Gastrocnemius medialis (tissue), 4 donors: ENCODE results near the gene TRMT44. TPM values are rescaled to one million over a fixed set of nuclear protein-coding genes. Genes with fewer than 3 reads are reported as not detected.

Experiments
- ATAC-seq, 2 donors: fragments of 150-250 bp; one replicate each; pipeline ENCODE4 v1.9.1; 2016
- DNase-seq, 2 donors: peaks; one replicate each; pipeline ENCODE4 v3.0.0-alpha.2; 2019
- H3K27ac ChIP-seq, 4 donors: fragments of 200-600 bp; sonication (generic); 1 replicate in 1 of 4; 2 replicates in 3 of 4; pipeline ENCODE4 v1.5.1; 2016 to 2018; ENCODE audit warnings: mild to moderate bottlenecking in 2 of 4, moderate library complexity in 1 of 4
- H3K27me3 ChIP-seq, 3 donors: fragments of 200-600 bp; sonication (generic) in 2 of 3; 1 replicate in 1 of 3; 2 replicates in 2 of 3; pipeline versions ENCODE4 v1.5.1 to v1.6.0; 2016 to 2019; ENCODE audit warnings: mild to moderate bottlenecking in 1 of 3, moderate library complexity in 1 of 3
- H3K36me3 ChIP-seq, 2 donors: fragments of 200-600 bp; sonication (generic) in 1 of 2; one replicate each; pipeline ENCODE4 v1.5.1; 2017 to 2018
- H3K4me1 ChIP-seq, 2 donors: fragments of 200-600 bp; sonication (generic) in 1 of 2; one replicate each; pipeline ENCODE4 v1.5.1; 2016 to 2017; ENCODE audit warnings: mild to moderate bottlenecking in 2 of 2
- H3K4me3 ChIP-seq, 4 donors: fragments of 200-600 bp; sonication (generic) in 3 of 4; 1 replicate in 1 of 4; 2 replicates in 3 of 4; pipeline ENCODE4 v1.5.1; 2016 to 2019; ENCODE audit warnings: mild to moderate bottlenecking in 2 of 4
- H3K9me3 ChIP-seq, 3 donors: fragments of 200-600 bp; sonication (generic) in 2 of 3; 1 replicate in 1 of 3; 2 replicates in 2 of 3; pipeline ENCODE4 v1.5.1; 2016 to 2019
- CTCF ChIP-seq, 5 experiments: fragments of 450-650 bp in 3 of 5; fragments of 200-600 bp in 2 of 5; sonication (generic) in 2 of 5; IDR thresholded peaks in 4 of 5; conservative IDR thresholded peaks in 1 of 5; 1 replicate in 4 of 5; 2 replicates in 1 of 5; pipeline ENCODE4 v1.5.1; 2016 to 2019; ENCODE audit warnings: antibody characterized with exemption in 5 of 5, mild to moderate bottlenecking in 3 of 5, moderate library complexity in 3 of 5
- POLR2A ChIP-seq, 2 donors: fragments of 450-650 bp; IDR thresholded peaks; one replicate each; pipeline ENCODE4 v1.6.1; 2017; ENCODE audit warnings: antibody characterized with exemption in 2 of 2, mild to moderate bottlenecking in 2 of 2, moderate library complexity in 2 of 2
- in situ Hi-C, 4 donors: fragments of 200-750 bp; cut with MboI; loops; one replicate each; pipeline versions ENCODE4 v1.15.0 to v1.8.0; 2017; ENCODE audit warnings: low sequenced_read_pairs in 4 of 4
- intact Hi-C: fragments of 100-400 bp; cut with DNase I; formaldehyde crosslinking; loops from one replicate; pipeline ENCODE4 v1.15.1; 2023; ENCODE audit warnings: low total_unique reads
- total RNA-seq, 4 donors: library from RNA; depleted of rRNA; stranded (reverse); fragments of >200 nt; gene quantifications; one replicate each; pipeline versions ENCODE4 v1.1.0 to v1.2.3, GENCODE V29; 2016

TRMT44 gene
- total RNA-seq, 4 donors from 2014 or later = 7.5 to 16.4 (median 10.2) TPM

- Histone ChIP-seq H3K9me3 (no peaks in the 10 kb centered on the region), H3K4me1 (no peaks in the 10 kb centered on the region), H3K27ac (no peak overlapping the region), H3K36me3 (peaks cover 0 to 34% of the 10 kb centered on the region in 2 donors), H3K4me3 (no peak overlapping the region), H3K27me3 (no peaks in the 10 kb centered on the region)
- in situ Hi-C loops (no loop called here), intact Hi-C loops (no loop called here)
- TF ChIP-seq CTCF (IDR thresholded peaks at IDR 0.05 in 4 of 5, conservative IDR thresholded peaks at IDR 0.05 in 1 of 5) (no peak), POLR2A (IDR thresholded peaks at IDR 0.05) (no peak)
- ATAC-seq = no peak
- DNase-seq = no peak
These were observed 30.0 kb downstream of the TRMT44 start for GRCh38 chr4:8470451-8471024.

- in situ Hi-C loops (no loop called here), intact Hi-C loops (no loop called here)
- TF ChIP-seq POLR2A (IDR thresholded peaks at IDR 0.05) = no peak
- TF ChIP-seq CTCF (IDR thresholded peaks at IDR 0.05 in 4 of 5, conservative IDR thresholded peaks at IDR 0.05 in 1 of 5) = no peak
- ATAC-seq (no peak), DNase-seq (no peak)
- no peaks in the 10 kb centered on the region for H3K27me3 ChIP-seq
- H3K9me3 ChIP-seq = no peaks in the 10 kb centered on the region
- peaks cover 0 to 34% of the 10 kb centered on the region in 2 donors for H3K36me3 ChIP-seq
- no peak overlapping the region for H3K4me3 ChIP-seq
- no peak overlapping the region for H3K27ac ChIP-seq
- no peaks in the 10 kb centered on the region for H3K4me1 ChIP-seq
These were observed 30.8 kb downstream of the TRMT44 start for GRCh38 chr4:8471211-8471875.

GRCh38 chr4:8472158-8472688, 31.6 kb downstream of the TRMT44 start:
- intact Hi-C loops = no loop called here
- Histone ChIP-seq H3K9me3 (no peaks in the 10 kb centered on the region), H3K4me1 (no peaks in the 10 kb centered on the region), H3K4me3 (no peak overlapping the region), H3K27me3 (no peaks in the 10 kb centered on the region), H3K36me3 (peaks cover 0 to 40% of the 10 kb centered on the region in 2 donors), H3K27ac (no peak overlapping the region)
- in situ Hi-C loops = no loop called here
- ATAC-seq = no peak
- TF ChIP-seq POLR2A (IDR thresholded peaks at IDR 0.05) (no peak), CTCF (IDR thresholded peaks at IDR 0.05 in 4 of 5, conservative IDR thresholded peaks at IDR 0.05 in 1 of 5) (no peak)
- DNase-seq = no peak

GRCh38 chr4:8472689-8473197, 32.2 kb downstream of the TRMT44 start:
- TF ChIP-seq CTCF (IDR thresholded peaks at IDR 0.05 in 4 of 5, conservative IDR thresholded peaks at IDR 0.05 in 1 of 5) = no peak
- TF ChIP-seq POLR2A (IDR thresholded peaks at IDR 0.05) = no peak
- H3K4me3 ChIP-seq = no peak overlapping the region
- intact Hi-C loops = no loop called here
- no peaks in the 10 kb centered on the region for H3K27me3 ChIP-seq
- no peaks in the 10 kb centered on the region for H3K9me3 ChIP-seq
- in situ Hi-C loops = no loop called here
- DNase-seq (no peak), ATAC-seq (no peak)
- no peaks in the 10 kb centered on the region for H3K4me1 ChIP-seq
- H3K27ac ChIP-seq = no peak overlapping the region
- H3K36me3 ChIP-seq = peaks cover 0 to 40% of the 10 kb centered on the region in 2 donors
